IPS DF 6.9 (cell line): ENCODE results near the gene KCNMB2.

Experiments used
- DNase-seq: peaks from one replicate; pipeline ENCODE4 v3.0.0-alpha.2; 2013; ENCODE audit warnings: low read depth, low spot score
- H3K27ac ChIP-seq: one replicate; pipeline ENCODE4 v1.5.1; 2013; ENCODE audit warnings: low read length, control low read depth
- H3K27me3 ChIP-seq: 2 replicates; pipeline ENCODE4 v1.6.1; 2013; ENCODE audit warnings: mild to moderate bottlenecking, low read length; ENCODE audit not compliant: control insufficient read depth, insufficient read depth
- H3K36me3 ChIP-seq: 2 replicates; pipeline ENCODE4 v1.6.1; 2013; ENCODE audit warnings: low read length; ENCODE audit not compliant: control insufficient read depth, insufficient read depth
- H3K4me1 ChIP-seq: 2 replicates; pipeline ENCODE4 v1.6.1; 2013; ENCODE audit warnings: low read length; ENCODE audit not compliant: control insufficient read depth, insufficient read depth
- H3K4me3 ChIP-seq: 2 replicates; pipeline ENCODE4 v1.5.1; 2013; ENCODE audit warnings: mild to moderate bottlenecking, low read length
- H3K9me3 ChIP-seq: 2 replicates; pipeline ENCODE4 v1.6.1; 2013; ENCODE audit warnings: low read length, inconsistent platforms; ENCODE audit not compliant: control insufficient read depth, insufficient read depth
- WGBS: extraction: QIAGEN DNeasy Blood & Tissue Kit; methylation state at CpG from one replicate; pipeline ENCODE4 v1.1.7; 2013; ENCODE audit warnings: mixed read lengths, missing lambda C conversion rate; ENCODE audit not compliant: insufficient read length, insufficient coverage; 5-methylcytosine and 5-hydroxymethylcytosine counted together

KCNMB2 gene

GRCh38 chr3:178645503-178645902, 109.3 kb downstream of the KCNMB2 start:
- no peak for DNase-seq
- no peaks in the 10 kb centered on the region for H3K4me1 ChIP-seq
- no peak overlapping the region for H3K27ac ChIP-seq
- H3K27me3 ChIP-seq: no peaks in the 10 kb centered on the region
- H3K9me3 ChIP-seq: no peaks in the 10 kb centered on the region
- no CpG with 5 or more reads among the region's 3 CpGs for WGBS
- no peaks in the 10 kb centered on the region for H3K36me3 ChIP-seq
- H3K4me3 ChIP-seq: no peak overlapping the region

GRCh38 chr3:178646186-178646862, 110.1 kb downstream of the KCNMB2 start:
- Histone ChIP-seq H3K27ac (no peak overlapping the region), H3K27me3 (no peaks in the 10 kb centered on the region), H3K36me3 (no peaks in the 10 kb centered on the region), H3K4me3 (no peak overlapping the region), H3K4me1 (no peaks in the 10 kb centered on the region), H3K9me3 (no peaks in the 10 kb centered on the region)
- DNase-seq: no peak
- no CpG with 5 or more reads among the region's 4 CpGs for WGBS

DNA sequence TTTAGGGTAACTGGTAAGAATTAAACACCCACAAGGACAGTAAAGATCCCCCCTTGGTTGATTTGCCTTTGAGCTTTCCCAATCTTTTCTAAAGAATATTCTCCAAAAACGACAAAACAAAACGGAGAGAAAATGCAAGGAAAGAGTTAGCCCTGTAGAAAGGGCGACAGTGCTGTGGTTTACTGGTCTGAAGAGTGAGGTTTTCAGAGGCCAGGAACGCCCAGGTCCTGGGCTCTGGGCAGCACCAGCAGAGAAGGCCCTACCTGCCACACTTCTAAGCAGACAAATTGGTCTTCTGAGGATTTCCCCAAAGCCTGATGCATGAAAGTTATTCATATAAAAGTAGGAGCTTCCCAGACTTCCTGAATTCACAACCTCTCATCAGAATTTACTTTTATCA, 119.3 kb downstream of the KCNMB2 start:
- no peak for DNase-seq
- H3K27ac ChIP-seq: no peak overlapping the region
- H3K36me3 ChIP-seq: no peaks in the 10 kb centered on the region
- WGBS: no CpG with 5 or more reads among the region's 4 CpGs
- no peaks in the 10 kb centered on the region for H3K4me1 ChIP-seq
- no peaks in the 10 kb centered on the region for H3K9me3 ChIP-seq
- H3K4me3 ChIP-seq: no peak overlapping the region
- H3K27me3 ChIP-seq: no peaks in the 10 kb centered on the region

DNA sequence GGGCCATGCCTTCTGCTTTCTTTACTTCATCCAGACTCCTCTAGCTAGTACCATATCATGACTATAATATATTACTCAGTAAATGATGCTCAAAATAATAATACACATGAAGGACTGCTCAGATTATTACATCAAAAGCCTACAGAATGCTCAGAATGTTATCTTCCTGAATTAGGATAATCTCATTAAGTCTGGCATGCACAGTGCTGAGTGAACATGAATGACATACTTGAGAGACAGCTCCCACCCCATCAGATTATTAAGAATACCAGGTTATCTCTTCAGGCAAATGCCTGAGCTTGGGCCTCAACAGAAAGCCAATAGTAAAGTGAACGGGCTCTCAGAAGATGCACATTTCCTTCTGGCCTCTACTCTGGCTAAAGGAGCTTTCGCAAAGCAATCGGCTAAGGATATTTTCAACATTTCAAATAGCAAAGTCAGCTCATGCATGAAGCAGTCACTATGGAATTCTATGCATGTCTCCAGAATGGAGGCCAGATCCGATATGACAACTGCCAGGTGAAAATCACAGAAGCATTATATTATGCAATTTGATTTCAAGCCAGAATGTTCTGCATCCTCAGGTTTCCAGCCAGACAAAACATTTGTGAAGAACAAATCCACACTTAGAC, 122.6 kb downstream of the KCNMB2 start:
- WGBS: no CpG with 5 or more reads among the region's 4 CpGs
- H3K27me3 ChIP-seq: no peaks in the 10 kb centered on the region
- no peak for DNase-seq
- H3K9me3 ChIP-seq: no peaks in the 10 kb centered on the region
- H3K36me3 ChIP-seq: no peaks in the 10 kb centered on the region
- H3K4me3 ChIP-seq: no peak overlapping the region
- no peak overlapping the region for H3K27ac ChIP-seq
- H3K4me1 ChIP-seq: no peaks in the 10 kb centered on the region

DNA sequence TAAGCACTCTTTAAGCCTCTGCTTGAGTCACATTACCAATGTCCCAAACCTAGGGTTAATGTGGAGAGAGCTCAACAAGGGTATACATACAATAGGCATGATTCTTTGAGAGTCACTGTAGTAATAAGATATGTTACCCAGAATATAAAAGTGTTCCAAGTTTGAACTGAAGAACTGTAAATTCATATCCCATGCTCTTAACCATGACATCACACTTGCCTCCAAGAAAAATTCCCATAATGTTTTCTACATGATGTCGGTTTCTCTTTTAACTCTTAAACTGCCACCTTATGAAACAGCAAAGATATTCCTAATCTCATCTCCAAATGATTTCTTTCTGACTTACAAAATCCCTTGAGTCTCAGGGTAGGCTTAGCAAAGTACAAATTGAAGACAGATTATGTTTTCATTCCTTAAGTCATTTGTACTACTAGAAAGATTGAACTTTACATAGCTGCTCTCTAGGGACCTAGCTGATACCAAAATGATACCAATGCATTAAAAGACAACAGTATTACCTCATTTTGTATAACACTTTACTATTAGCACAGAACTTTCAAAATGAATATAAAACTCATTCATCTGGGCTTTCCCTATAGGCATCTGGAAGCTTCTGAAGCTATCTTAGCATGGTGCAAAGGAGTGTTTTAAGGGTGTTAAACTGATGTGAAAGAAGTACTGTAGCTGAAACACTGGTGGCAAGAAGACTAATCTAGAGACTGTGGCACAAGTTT, 127.1 kb downstream of the KCNMB2 start:
- H3K36me3 ChIP-seq: no peaks in the 10 kb centered on the region
- no peak overlapping the region for H3K4me3 ChIP-seq
- H3K4me1 ChIP-seq: no peaks in the 10 kb centered on the region
- no peaks in the 10 kb centered on the region for H3K27me3 ChIP-seq
- no CpG with 5 or more reads among the region's 1 CpG for WGBS
- H3K9me3 ChIP-seq: no peaks in the 10 kb centered on the region
- no peak overlapping the region for H3K27ac ChIP-seq
- no peak for DNase-seq

DNA sequence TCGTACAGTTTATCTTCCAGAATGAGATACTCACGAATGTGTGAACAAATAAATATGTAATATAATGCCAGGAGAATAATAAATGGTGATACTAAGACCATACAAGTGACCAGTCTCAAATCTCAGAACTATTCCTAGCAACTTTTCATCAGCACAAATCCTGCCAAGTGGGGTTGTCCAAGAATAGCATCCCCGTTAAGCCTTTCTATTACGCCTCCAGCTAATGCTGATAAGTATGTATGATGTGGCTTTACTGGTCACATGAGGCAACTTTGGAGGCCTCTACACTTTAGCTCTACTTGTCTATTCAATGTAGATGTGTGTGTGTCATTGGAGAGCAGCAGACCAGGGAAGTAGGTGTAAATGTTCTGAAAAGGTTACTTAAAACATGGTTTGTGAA, 129.5 kb downstream of the KCNMB2 start:
- no peak for DNase-seq
- Histone ChIP-seq H3K4me1 (no peaks in the 10 kb centered on the region), H3K9me3 (no peaks in the 10 kb centered on the region), H3K4me3 (no peak overlapping the region), H3K36me3 (no peaks in the 10 kb centered on the region), H3K27me3 (no peaks in the 10 kb centered on the region), H3K27ac (no peak overlapping the region)
- WGBS: no CpG with 5 or more reads among the region's 4 CpGs

DNA sequence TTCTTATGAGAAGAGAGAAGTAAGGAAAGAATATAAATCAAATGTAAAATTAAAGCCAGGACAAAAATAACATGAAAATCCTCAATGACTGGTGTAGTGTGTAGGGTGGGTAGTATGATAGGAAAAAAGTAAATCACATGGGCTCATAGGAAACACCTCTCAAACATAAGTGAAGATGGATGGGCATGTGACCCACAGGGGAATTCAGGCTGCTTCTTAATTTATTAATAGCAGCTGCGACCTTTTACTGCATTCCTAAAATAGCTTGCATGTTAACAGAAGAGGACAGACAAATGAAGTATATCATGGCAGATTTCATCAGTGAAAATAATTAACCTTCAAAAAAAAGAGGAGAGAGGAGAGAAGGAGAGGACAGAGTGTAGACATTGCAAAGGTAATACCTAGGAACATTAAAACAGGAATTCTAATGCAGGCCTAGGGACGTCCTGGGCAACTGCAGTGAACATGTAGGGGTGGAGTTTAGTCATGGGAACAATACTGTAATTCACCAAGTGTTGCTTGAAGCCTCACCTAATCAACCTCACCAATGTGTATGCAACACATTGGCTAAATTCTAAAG, 132.9 kb downstream of the KCNMB2 start:
- no peaks in the 10 kb centered on the region for H3K27me3 ChIP-seq
- H3K27ac ChIP-seq: no peak overlapping the region
- H3K9me3 ChIP-seq: no peaks in the 10 kb centered on the region
- H3K4me3 ChIP-seq: no peak overlapping the region
- no peaks in the 10 kb centered on the region for H3K4me1 ChIP-seq
- DNase-seq: no peak
- no peaks in the 10 kb centered on the region for H3K36me3 ChIP-seq
- WGBS: no CpG with 5 or more reads among the region's 2 CpGs

GRCh38 chr3:178669758-178670157, 133.5 kb downstream of the KCNMB2 start:
- Histone ChIP-seq H3K27me3 (no peaks in the 10 kb centered on the region), H3K4me3 (no peak overlapping the region), H3K36me3 (no peaks in the 10 kb centered on the region), H3K9me3 (no peaks in the 10 kb centered on the region), H3K27ac (no peak overlapping the region), H3K4me1 (no peaks in the 10 kb centered on the region)
- DNase-seq: no peak
- no CpG with 5 or more reads among the region's 2 CpGs for WGBS

DNA sequence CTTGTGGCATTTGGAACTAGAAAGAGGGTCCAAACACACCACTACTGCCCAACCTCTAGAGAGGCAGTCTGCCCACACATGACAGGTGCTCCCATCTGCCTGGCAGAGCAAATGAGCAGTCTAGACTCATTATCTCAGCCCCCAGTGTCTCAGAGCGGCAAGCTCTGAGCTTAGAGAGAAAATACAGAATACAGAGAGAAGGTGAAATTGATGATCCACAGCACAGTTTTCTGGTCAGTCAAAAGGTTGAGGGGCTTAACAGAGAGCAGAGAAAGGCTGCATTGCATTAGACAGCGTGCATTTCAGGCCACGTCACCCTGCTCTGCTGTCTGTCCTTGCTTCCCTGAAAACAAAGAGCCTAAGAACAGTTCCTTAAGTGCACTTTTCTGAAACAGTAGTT, 135.1 kb downstream of the KCNMB2 start:
- H3K27me3 ChIP-seq: no peaks in the 10 kb centered on the region
- WGBS: no CpG with 5 or more reads among the region's 3 CpGs
- H3K4me3 ChIP-seq: no peak overlapping the region
- H3K4me1 ChIP-seq: no peaks in the 10 kb centered on the region
- DNase-seq: no peak
- no peaks in the 10 kb centered on the region for H3K9me3 ChIP-seq
- no peaks in the 10 kb centered on the region for H3K36me3 ChIP-seq
- no peak overlapping the region for H3K27ac ChIP-seq

DNA sequence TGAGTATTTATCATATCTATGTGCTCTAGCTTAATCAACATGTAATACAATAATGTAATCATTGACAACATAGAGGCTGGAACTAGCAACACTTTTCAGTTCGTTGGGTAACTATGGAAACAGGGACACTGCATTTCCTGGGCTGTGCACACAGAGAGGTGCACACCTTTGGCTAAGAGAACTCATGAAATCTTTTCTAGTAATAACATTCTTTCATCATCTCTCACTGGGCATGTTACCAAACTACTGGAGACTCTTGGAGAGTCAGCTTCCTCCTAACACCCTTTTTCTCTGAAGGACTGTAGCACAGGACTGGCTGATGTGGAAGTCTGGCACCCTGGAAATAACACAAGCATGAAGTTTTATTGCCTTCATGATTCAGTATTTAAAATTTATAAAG, 135.6 kb downstream of the KCNMB2 start:
- no peaks in the 10 kb centered on the region for H3K4me1 ChIP-seq
- H3K27me3 ChIP-seq: no peaks in the 10 kb centered on the region
- no CpG with 5 or more reads among the region's 1 CpG for WGBS
- no peak overlapping the region for H3K4me3 ChIP-seq
- H3K27ac ChIP-seq: no peak overlapping the region
- no peak for DNase-seq
- H3K36me3 ChIP-seq: no peaks in the 10 kb centered on the region
- H3K9me3 ChIP-seq: no peaks in the 10 kb centered on the region
